HepG2 (cell line): ENCODE data around the gene SULT2B1. TPM values are rescaled to one million over a fixed set of nuclear protein-coding genes. Genes with fewer than 3 reads are reported as not detected.

Experiments used
- ARNTL ChIP-seq: sonication (generic); formaldehyde crosslinking; IDR thresholded peaks from 2 replicates; pipeline ENCODE4 v1.4.0; 2020; ENCODE audit warnings: mild to moderate bottlenecking, missing genetic modification reagents
- ATF7 ChIP-seq, 2 experiments: fragments of 450-650 bp in 1 of 2; sonication (generic) in 1 of 2; formaldehyde crosslinking in 1 of 2; IDR thresholded peaks; 2 replicates each; pipeline versions ENCODE4 v1.4.0 to v1.6.1; 2016 to 2020; ENCODE audit warnings: antibody characterized with exemption in 1 of 2, mild to moderate bottlenecking in 1 of 2, missing genetic modification reagents in 1 of 2
- BRD4 ChIP-seq: sonication (generic); formaldehyde crosslinking; IDR thresholded peaks from 2 replicates; pipeline ENCODE4 v1.4.0; 2020; ENCODE audit warnings: missing genetic modification reagents
- CEBPG ChIP-seq: IDR thresholded peaks from 2 replicates; pipeline ENCODE4 v1.6.1; 2016
- CENPX ChIP-seq: sonication (generic); formaldehyde crosslinking; IDR thresholded peaks from 2 replicates; pipeline ENCODE4 v1.9.0; 2021; ENCODE audit warnings: mild to moderate bottlenecking, missing genetic modification reagents, moderate library complexity
- HCFC1 ChIP-seq: fragments of 150-350 bp; IDR thresholded peaks from 2 replicates; pipeline ENCODE4 v1.6.1; 2014; ENCODE audit warnings: low read depth, low read length
- HNRNPUL1 ChIP-seq: fragments of 200-400 bp; formaldehyde crosslinking; IDR thresholded peaks from 2 replicates; pipeline ENCODE4 v1.6.1; 2017; ENCODE audit warnings: low read depth, mild to moderate bottlenecking, low read length, moderate library complexity
- KLF13 ChIP-seq: sonication (generic); formaldehyde crosslinking; IDR thresholded peaks from 2 replicates; pipeline ENCODE4 v1.4.0; 2020; ENCODE audit warnings: mild to moderate bottlenecking, missing genetic modification reagents
- MIXL1 ChIP-seq: IDR thresholded peaks from 2 replicates; pipeline ENCODE4 v1.6.1; 2016
- NBN ChIP-seq: fragments of 450-650 bp; conservative IDR thresholded peaks from 2 replicates; pipeline ENCODE4 v1.6.1; 2017
- SP2 ChIP-seq: sonication (generic); formaldehyde crosslinking; IDR thresholded peaks from 2 replicates; pipeline ENCODE4 v1.5.1; 2020; ENCODE audit warnings: mild to moderate bottlenecking, missing genetic modification reagents
- STAG1 ChIP-seq: sonication (generic); formaldehyde crosslinking; IDR thresholded peaks from 2 replicates; pipeline ENCODE4 v1.4.0; 2020; ENCODE audit warnings: missing genetic modification reagents
- TCF7 ChIP-seq: sonication (generic); IDR thresholded peaks from 2 replicates; pipeline ENCODE4 v1.6.1; 2016; ENCODE audit warnings: antibody characterized with exemption, low read depth
- ZBTB7B ChIP-seq: sonication (generic); formaldehyde crosslinking; IDR thresholded peaks from 2 replicates; pipeline ENCODE4 v1.4.0; 2020; ENCODE audit warnings: missing genetic modification reagents
- ZNF224 ChIP-seq: sonication (generic); formaldehyde crosslinking; IDR thresholded peaks from 2 replicates; pipeline ENCODE4 v1.5.0; 2020; ENCODE audit warnings: mild to moderate bottlenecking, missing genetic modification reagents
- ZNF468 ChIP-seq: sonication (generic); formaldehyde crosslinking; IDR thresholded peaks from 2 replicates; pipeline ENCODE4 v1.8.0; 2022; ENCODE audit warnings: mild to moderate bottlenecking, moderate library complexity, missing genetic modification reagents
- ZNF503 ChIP-seq: sonication (generic); formaldehyde crosslinking; IDR thresholded peaks from 2 replicates; pipeline ENCODE4 v1.4.0; 2020; ENCODE audit warnings: missing genetic modification reagents
- ZNF670 ChIP-seq: sonication (generic); formaldehyde crosslinking; IDR thresholded peaks from 2 replicates; pipeline ENCODE4 v1.8.0; 2022; ENCODE audit warnings: mild to moderate bottlenecking, missing genetic modification reagents, borderline replicate concordance
- ZNF691 ChIP-seq: sonication (generic); formaldehyde crosslinking; IDR thresholded peaks from 2 replicates; pipeline ENCODE4 v1.4.0; 2020; ENCODE audit warnings: missing genetic modification reagents, low read depth, mild to moderate bottlenecking, borderline replicate concordance
- ZNF737 ChIP-seq: sonication (generic); formaldehyde crosslinking; IDR thresholded peaks from 2 replicates; pipeline ENCODE4 v1.5.0; 2020; ENCODE audit warnings: missing genetic modification reagents, mild to moderate bottlenecking, borderline replicate concordance
- ZSCAN29 ChIP-seq: sonication (generic); formaldehyde crosslinking; conservative IDR thresholded peaks from 2 replicates; pipeline ENCODE4 v1.4.0; 2020; ENCODE audit warnings: mild to moderate bottlenecking, missing genetic modification reagents
- ZSCAN9 ChIP-seq: IDR thresholded peaks from 2 replicates; pipeline ENCODE4 v1.6.1; 2016; ENCODE audit warnings: borderline replicate concordance
- polyA plus RNA-seq, 8 experiments: library from polyadenylated mRNA; depleted of rRNA in 3 of 8; stranded (reverse) in 7 of 8; unstranded in 1 of 8; fragments of >200 nt; fragmentation: Illumina TruSeq in 4 of 8; extraction: Trizol in 4 of 8; gene quantifications; 2 replicates each; pipeline versions ENCODE4 v1.2.1 to v1.2.3, GENCODE V29; 2011 to 2016; ENCODE audit warnings: low read depth in 4 of 8, missing spikeins in 1 of 8, mixed read lengths in 1 of 8; ENCODE audit not compliant: insufficient read depth in 1 of 8
- total RNA-seq, 5 experiments: library from RNA; depleted of rRNA; stranded (reverse); fragments of >200 nt; fragmentation: Illumina TruSeq; extraction: Trizol; gene quantifications; 2 replicates each; pipeline ENCODE4 v1.2.3, GENCODE V29; 2016; ENCODE audit warnings: low read depth in 1 of 5
- TF ChIP-seq, protein P1 (sequence below): sonication (generic); formaldehyde crosslinking; IDR thresholded peaks from 2 replicates; pipeline ENCODE4 v1.4.0; 2020; ENCODE audit warnings: missing genetic modification reagents
- TF ChIP-seq, protein P2 (sequence below): sonication (generic); formaldehyde crosslinking; IDR thresholded peaks from 2 replicates; pipeline ENCODE4 v1.4.0; 2020; ENCODE audit warnings: missing genetic modification reagents, borderline replicate concordance
- TF ChIP-seq, protein P3 (sequence below): sonication (generic); formaldehyde crosslinking; IDR thresholded peaks from 2 replicates; pipeline ENCODE4 v1.4.0; 2020; ENCODE audit warnings: missing genetic modification reagents
- TF ChIP-seq, protein P4 (sequence below): IDR thresholded peaks from 2 replicates; pipeline ENCODE4 v1.6.1; 2016; ENCODE audit warnings: mild to moderate bottlenecking, missing biosample characterization, missing genetic modification reagents

SULT2B1 gene
- total and polyA plus RNA-seq, 2 of the 13 experiments (the other 11 are each of a cell fraction or from before 2014, with no cell fraction given) = 0.13 TPM; not detected in 1

DNA sequence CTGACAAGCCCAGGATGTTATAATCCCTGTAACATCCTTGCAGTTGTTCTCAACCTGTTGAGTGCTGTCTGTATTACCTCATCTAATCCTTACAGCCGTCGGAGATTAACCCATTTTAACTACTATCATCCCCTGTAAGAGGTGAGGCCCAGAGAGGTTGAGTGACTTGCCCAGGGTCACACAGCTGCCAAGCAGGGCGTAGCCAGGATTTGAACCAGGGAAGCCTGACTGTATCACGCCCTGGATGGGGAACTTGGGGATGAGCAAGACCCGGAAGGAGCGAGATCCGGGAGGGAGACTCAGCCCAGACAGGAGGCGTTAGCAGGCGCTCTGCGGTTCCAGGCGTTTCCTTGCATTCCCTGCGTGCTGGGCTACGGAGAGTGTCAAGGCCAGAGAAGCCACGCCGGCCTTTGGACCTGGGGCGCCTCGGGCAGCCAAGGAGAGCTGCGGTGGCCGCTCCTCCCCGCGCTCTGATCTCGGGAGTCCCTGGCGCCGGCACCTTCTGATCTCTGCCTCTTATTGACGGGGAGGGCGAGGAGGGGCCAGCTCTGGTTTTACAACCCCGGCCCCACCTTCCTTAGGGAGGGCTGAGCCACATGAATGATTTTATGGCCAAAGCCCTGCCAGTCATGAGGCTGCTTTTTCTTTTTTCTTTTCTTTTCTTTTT, 6.2 kb downstream of the SULT2B1 start (continued):
- no peak for TF ChIP-seq ZNF224 (CRISPR knock-in tag)
- TF ChIP-seq ATF7 (IDR thresholded peaks at IDR 0.05) = no peak
- peak; percentile 76; the same call in 1 of the 2 replicates for TF ChIP-seq ATF7 (CRISPR knock-in tag; IDR thresholded peaks at IDR 0.05)
- TF ChIP-seq MIXL1 (CRISPR knock-in tag) = no peak
- no peak for TF ChIP-seq SP2 (CRISPR knock-in tag)
- no peak for TF ChIP-seq CENPX (CRISPR knock-in tag)
- peak; percentile 89 for TF ChIP-seq ZSCAN9 (CRISPR knock-in tag)
- peak; percentile 82; the same call in 1 of the 2 replicates for TF ChIP-seq ARNTL (CRISPR knock-in tag)
- no peak for TF ChIP-seq ZNF737 (CRISPR knock-in tag)
- TF ChIP-seq HNRNPUL1 = no peak
- TF ChIP-seq NBN = no peak
- TF ChIP-seq ZBTB7B (CRISPR knock-in tag) = peak; percentile 74; the same call in 1 of the 2 replicates
- TF ChIP-seq, protein P1, sequence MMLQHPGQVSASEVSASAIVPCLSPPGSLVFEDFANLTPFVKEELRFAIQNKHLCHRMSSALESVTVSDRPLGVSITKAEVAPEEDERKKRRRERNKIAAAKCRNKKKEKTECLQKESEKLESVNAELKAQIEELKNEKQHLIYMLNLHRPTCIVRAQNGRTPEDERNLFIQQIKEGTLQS (CRISPR knock-in tag) = peak; percentile 54
- peak; percentile 55; the same call in 1 of the 2 replicates for TF ChIP-seq CEBPG (CRISPR knock-in tag)
- TF ChIP-seq, protein P2, sequence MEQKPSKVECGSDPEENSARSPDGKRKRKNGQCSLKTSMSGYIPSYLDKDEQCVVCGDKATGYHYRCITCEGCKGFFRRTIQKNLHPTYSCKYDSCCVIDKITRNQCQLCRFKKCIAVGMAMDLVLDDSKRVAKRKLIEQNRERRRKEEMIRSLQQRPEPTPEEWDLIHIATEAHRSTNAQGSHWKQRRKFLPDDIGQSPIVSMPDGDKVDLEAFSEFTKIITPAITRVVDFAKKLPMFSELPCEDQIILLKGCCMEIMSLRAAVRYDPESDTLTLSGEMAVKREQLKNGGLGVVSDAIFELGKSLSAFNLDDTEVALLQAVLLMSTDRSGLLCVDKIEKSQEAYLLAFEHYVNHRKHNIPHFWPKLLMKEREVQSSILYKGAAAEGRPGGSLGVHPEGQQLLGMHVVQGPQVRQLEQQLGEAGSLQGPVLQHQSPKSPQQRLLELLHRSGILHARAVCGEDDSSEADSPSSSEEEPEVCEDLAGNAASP (CRISPR knock-in tag) = peak; percentile 90
- TF ChIP-seq, protein P3, sequence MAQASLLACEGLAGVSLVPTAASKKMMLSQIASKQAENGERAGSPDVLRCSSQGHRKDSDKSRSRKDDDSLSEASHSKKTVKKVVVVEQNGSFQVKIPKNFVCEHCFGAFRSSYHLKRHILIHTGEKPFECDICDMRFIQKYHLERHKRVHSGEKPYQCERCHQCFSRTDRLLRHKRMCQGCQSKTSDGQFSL (CRISPR knock-in tag) = 0 out of 2 replicates have a peak, but pooled peaks have one; percentile 40
- TF ChIP-seq ZSCAN29 (CRISPR knock-in tag) = 0 out of 2 replicates have a peak, but pooled peaks have one; percentile 67
- TF ChIP-seq ZNF670 = peak; percentile 83; the same call in 1 of the 2 replicates
- TF ChIP-seq BRD4 (CRISPR knock-in tag) = peak; percentile 77; the same call in 1 of the 2 replicates
- TF ChIP-seq, protein P4, sequence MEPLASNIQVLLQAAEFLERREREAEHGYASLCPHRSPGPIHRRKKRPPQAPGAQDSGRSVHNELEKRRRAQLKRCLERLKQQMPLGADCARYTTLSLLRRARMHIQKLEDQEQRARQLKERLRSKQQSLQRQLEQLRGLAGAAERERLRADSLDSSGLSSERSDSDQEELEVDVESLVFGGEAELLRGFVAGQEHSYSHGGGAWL = 0 out of 2 replicates have a peak, but pooled peaks have one; percentile 68
- peak; percentile 97; the same call in 1 of the 2 replicates for TF ChIP-seq ZNF691
- peak; percentile 98 for TF ChIP-seq TCF7
- TF ChIP-seq KLF13 (CRISPR knock-in tag) = 0 out of 2 replicates have a peak, but pooled peaks have one; percentile 57
- TF ChIP-seq HCFC1 = no peak
- TF ChIP-seq STAG1 = peak; percentile 28; the same call in 1 of the 2 replicates
- TF ChIP-seq ZNF468 (CRISPR knock-in tag) = no peak
- TF ChIP-seq ZNF503 (CRISPR knock-in tag) = peak; percentile 89; the same call in 1 of the 2 replicates
